A549 (cell line): ENCODE results near the gene CDC73.

Experiments
- BHLHE40 ChIP-seq: IDR thresholded peaks from 2 replicates; pipeline ENCODE4 v1.6.1; 2012; ENCODE audit warnings: low read depth, low read length, inconsistent platforms
- PHF8 ChIP-seq: fragments of 200-600 bp; sonication (generic); IDR thresholded peaks from 2 replicates; pipeline ENCODE4 v1.6.1; 2016; ENCODE audit warnings: low read depth, mild to moderate bottlenecking, antibody characterized with exemption, moderate library complexity, borderline replicate concordance
- TF ChIP-seq, protein P1 (sequence below): fragments of >200 bp; sonication (Bioruptor Twin); formaldehyde crosslinking; IDR thresholded peaks from 3 replicates; pipeline ENCODE4 v1.5.1; 2016
- TF ChIP-seq, protein P2 (sequence below): IDR thresholded peaks from 2 replicates; pipeline ENCODE4 v1.6.1; 2012

DNA sequence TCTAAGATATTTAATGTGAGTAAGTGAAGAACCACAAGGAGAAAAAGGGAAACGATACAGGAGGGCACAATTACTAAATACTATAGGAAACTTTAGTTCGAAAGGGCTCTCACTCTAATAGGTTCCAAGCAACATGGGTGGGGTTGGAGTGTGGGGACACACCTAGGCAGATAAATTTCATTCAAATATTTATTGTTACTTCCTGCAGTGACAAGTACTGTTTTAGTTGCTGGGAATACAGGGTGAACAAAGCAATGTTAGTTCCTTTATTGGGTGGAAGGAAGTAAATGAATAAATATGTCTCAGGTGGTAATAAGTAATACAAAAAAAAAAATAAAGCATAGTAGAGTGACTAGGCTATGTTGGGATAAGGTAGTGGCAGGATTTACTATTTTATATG is 137.8 kb downstream of the CDC73 start:
- TF ChIP-seq, protein P1, sequence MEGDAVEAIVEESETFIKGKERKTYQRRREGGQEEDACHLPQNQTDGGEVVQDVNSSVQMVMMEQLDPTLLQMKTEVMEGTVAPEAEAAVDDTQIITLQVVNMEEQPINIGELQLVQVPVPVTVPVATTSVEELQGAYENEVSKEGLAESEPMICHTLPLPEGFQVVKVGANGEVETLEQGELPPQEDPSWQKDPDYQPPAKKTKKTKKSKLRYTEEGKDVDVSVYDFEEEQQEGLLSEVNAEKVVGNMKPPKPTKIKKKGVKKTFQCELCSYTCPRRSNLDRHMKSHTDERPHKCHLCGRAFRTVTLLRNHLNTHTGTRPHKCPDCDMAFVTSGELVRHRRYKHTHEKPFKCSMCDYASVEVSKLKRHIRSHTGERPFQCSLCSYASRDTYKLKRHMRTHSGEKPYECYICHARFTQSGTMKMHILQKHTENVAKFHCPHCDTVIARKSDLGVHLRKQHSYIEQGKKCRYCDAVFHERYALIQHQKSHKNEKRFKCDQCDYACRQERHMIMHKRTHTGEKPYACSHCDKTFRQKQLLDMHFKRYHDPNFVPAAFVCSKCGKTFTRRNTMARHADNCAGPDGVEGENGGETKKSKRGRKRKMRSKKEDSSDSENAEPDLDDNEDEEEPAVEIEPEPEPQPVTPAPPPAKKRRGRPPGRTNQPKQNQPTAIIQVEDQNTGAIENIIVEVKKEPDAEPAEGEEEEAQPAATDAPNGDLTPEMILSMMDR, result no peak
- TF ChIP-seq PHF8 (no peak), BHLHE40 (no peak)
- TF ChIP-seq, protein P2, sequence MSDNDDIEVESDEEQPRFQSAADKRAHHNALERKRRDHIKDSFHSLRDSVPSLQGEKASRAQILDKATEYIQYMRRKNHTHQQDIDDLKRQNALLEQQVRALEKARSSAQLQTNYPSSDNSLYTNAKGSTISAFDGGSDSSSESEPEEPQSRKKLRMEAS, result no peak
